Measurements from ENCODE around the gene UROD.

DNA sequence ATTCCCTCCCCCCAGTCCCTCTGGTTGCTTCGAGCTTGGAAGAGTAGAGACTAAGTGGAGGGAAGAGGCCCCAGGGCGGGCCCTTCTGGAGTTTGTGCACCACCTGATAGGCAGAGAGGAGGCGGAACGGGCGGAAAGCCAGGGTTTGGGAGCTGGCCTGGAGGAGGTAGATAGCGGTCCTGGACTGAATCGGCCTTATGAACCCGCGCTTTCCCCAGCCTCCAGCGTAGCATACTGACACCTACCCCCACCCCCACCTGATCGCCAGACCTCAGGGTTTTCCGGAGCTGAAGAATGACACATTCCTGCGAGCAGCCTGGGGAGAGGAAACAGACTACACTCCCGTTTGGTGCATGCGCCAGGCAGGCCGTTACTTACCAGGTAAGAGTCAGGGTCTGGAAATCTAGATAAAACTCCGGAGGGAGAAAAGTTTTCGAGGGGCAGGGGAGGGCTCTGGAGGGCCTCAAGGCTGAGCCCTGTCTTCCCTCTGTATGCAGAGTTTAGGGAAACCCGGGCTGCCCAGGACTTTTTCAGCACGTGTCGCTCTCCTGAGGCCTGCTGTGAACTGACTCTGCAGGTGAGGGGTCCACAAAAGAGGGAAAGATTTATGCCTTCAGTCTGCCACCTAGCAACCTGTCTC, 705 bp downstream of the UROD start:
- TF ChIP-seq, protein P1, sequence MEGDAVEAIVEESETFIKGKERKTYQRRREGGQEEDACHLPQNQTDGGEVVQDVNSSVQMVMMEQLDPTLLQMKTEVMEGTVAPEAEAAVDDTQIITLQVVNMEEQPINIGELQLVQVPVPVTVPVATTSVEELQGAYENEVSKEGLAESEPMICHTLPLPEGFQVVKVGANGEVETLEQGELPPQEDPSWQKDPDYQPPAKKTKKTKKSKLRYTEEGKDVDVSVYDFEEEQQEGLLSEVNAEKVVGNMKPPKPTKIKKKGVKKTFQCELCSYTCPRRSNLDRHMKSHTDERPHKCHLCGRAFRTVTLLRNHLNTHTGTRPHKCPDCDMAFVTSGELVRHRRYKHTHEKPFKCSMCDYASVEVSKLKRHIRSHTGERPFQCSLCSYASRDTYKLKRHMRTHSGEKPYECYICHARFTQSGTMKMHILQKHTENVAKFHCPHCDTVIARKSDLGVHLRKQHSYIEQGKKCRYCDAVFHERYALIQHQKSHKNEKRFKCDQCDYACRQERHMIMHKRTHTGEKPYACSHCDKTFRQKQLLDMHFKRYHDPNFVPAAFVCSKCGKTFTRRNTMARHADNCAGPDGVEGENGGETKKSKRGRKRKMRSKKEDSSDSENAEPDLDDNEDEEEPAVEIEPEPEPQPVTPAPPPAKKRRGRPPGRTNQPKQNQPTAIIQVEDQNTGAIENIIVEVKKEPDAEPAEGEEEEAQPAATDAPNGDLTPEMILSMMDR (IDR thresholded peaks at IDR 0.05; ENCODE audit: low read depth, low read length), result no peak
- TF ChIP-seq EZH2phosphoT487 (IDR thresholded peaks at IDR 0.05; ENCODE audit: low read depth), result no peak

All from OCI-LY3 (cell line).